Measurements from ENCODE around the gene CNGB1.
"Not testable (repeated sequence)": the region's sequence is repeated elsewhere in the genome, so short reads cannot be mapped to it uniquely, and the experiment has no call there.

The CNGB1 gene

DNA sequence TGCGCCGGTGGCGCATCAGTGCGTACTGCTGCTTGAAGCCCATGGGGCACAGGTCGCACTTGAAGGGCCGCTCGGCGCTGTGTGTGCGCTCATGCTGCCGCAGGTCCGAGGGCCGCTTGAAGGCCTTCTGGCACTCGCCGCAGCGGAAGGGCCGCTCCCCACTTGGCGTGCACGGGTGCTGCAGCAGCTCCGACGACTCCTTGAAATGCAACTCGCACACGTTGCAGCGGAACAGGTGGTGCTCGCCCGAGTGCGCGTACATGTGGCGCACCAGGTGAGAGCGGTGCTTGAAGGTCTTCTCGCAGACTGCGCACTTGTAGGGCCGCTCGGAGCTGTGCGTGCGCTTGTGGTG lies 26.2 kb upstream of the CNGB1 start:
- DNase-seq (ENCODE audit: low read depth in 2 of 2) = no peak

DNA sequence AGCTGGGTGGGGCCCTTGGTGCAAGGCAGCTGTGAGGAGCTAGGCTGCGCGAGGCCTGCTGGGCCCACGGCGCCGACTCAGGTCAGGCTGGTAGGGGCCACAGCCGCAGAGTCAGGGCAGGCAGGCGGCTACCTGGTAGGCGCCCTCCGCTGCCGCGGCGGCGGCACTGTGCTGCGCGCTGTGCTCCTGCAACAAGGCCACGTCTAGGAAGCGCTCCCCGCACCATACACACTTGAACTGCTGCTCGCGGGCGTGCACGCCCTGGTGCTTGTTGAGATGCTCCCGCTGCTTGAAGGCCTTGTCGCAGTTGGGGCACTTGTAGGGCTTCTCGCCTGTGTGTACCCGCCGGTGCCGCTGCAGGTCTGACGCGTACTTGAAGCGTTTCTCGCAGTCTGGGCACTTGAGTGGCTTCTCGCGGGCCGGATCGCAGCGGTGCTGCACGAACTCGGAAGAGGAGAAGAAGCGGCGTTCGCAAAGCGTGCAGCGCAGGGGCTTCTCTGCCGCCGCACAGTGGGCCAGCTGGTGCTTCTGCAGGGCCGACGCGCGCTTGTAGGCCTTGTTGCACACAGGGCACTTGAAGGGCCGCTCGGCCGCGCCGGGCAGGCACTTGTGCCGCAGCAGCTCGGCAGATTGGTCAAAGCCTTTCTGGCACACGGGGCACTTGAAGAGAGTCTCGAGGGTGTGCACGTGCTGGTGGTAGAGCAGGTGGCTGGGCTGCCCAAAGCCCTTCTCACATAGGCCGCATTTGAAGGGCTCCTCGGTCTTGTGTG lies 25.7 kb upstream of the CNGB1 start:
- no peak for DNase-seq (ENCODE audit: low read depth in 2 of 2)

DNA sequence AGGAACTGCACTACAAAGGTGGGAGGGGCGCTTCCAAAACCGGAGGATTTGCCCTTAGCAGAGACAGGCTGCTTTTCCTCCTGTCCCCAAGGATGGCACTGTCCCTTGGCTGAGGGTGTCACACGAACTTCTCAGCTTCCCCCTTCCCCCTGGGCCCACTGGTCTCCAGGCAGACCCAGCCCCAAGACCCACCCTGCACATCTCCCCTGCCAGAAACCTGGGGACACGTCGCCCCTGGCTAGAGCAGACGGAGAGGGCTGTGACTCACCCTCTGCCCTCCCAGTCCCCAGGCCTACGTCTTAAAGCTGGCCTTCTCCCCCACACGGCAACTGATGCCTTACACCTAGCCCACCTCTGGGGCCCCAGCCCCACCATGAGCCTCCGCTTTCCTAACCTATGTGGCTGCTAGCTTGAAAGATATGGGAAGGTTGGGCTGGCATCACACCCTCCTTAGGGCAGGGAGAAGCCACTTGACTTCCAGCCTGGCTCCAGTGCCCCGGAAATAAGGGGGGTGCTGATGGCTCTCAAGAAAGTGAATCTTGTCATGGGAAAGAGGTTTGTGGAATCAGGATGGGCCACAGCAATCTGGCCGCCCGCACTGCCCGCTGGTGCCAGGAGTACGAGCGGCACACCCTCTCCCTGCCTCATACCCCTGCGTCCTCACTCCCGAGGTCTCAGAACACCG lies 24.9 kb upstream of the CNGB1 start:
- no peak for DNase-seq (ENCODE audit: low read depth in 2 of 2)

DNA sequence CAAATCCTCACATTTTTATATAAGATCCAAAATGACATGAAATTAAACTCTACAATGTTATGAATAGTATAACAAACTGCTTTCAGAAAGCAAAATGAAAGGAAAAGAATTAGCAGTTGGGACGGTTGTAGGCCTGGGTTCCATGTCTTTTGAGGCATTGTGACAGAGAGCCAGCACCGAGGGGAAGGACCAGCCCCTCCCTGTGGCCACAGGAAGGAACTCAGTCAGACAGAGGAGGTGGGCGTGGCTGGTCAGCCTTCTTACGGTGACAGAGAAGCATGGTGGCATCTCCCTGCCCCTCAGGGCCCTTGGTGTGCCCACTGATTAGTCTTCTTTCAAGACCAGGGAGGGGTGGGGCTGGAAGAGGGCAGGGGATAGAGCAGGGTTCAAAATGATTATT lies 23.9 kb upstream of the CNGB1 start:
- no peak for DNase-seq (ENCODE audit: low read depth in 2 of 2)

DNA sequence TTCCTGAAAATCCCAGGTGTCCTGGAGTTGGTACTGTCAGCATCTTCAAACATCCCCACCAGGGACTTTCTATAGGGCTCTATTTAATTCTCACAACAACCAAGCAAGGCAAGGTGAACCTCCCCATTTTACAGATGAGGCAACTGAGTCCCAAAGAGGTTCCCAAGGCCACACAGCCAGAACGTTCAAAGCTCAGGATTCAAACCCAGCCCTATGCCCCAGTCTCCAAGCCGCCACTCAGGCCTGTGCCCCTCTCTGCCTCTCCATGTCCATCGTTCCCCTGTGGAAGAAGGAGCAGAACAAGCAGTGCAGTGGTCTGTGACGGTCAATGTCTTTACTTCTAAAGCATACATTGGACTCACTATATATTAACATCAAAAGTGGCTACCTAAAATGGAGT lies 23.4 kb upstream of the CNGB1 start:
- no peak for DNase-seq (ENCODE audit: low read depth in 2 of 2)

DNA sequence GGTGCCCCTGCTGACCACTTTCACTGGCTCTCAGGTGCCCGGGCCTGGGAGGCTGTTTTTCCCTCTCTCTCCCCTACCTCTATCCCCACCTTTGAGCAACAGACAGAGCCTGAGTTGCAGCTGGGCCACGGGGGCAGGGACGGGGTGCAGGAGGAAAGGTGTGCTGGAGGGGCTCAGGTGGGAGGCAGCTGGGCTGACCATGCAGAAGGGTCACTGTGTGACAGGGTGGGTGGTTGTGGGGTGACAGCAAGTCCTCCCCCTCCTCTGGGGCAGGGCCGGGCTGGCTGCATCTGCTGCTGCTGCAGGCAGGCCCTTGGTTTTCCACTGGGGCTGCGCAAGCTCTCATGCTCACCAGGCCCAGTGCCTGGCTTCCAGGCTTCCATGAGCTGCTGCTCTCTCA lies 23.0 kb upstream of the CNGB1 start:
- DNase-seq (ENCODE audit: low read depth in 2 of 2) = no peak

DNA sequence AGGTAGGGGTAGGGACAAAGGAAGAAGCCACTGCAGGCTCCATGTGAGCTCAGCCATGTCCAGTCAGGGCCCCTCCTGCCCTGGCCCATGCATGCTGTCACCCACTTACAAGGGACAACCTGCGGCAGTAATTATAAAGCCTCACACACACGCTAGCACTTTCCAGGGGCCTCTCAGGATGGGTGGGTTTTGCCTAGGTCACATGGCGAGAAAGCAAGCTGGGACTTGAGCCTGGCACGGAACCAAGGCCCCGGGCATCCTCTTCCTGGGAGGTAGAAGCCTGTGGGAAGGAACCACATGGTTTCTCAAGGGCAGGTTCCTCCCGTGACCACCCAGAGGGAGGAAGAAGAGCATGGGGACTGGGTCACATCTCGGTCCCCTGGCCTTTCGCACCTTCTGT lies 22.5 kb upstream of the CNGB1 start:
- no peak for DNase-seq (ENCODE audit: low read depth in 2 of 2)

DNA sequence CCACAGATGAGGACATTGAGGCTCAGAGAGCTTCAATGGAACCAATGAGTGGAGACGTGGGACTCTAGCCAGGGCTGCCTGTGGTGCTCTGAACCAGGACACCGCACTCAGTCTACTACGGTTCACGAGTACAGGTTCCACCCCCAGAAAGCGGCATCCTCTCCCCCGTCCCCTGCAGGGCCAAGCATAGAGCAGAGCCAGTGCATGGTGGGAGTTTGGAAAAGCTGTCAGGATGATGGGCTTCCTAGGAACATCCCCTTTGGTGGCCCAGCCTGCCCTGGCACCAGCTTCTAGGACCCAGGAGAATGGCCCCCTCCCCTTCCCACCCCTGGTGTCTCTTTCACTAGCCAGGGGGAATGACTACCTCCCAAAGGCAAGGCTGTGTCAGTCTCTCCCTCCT lies 21.2 kb upstream of the CNGB1 start:
- no peak for DNase-seq (ENCODE audit: low read depth in 2 of 2)

DNA sequence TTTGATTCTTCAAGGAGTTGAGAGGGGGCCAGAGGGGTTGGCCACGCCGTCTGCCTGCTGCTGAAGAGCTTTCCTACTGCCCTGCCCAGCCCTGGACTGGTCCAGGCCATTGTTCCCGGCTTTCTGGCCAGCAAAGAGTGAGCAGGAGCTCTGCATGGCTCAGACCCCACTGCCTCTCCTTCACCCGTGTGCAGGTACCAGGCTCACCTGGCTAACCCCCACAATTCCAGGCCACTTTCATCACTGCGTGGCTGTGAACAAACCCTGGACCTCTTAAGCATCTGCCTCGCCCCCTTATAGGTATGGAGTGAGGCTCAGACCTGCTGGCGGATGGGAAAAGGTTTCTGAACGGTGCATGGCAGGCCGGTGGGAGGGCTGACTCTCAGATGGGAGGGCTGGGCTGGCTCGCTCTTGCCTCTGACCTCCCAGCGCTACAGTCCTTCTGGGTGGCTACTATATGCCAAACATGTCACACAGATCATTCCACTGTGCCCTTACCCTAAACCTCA lies 20.7 kb upstream of the CNGB1 start:
- DNase-seq (ENCODE audit: low read depth in 2 of 2) = no peak

DNA sequence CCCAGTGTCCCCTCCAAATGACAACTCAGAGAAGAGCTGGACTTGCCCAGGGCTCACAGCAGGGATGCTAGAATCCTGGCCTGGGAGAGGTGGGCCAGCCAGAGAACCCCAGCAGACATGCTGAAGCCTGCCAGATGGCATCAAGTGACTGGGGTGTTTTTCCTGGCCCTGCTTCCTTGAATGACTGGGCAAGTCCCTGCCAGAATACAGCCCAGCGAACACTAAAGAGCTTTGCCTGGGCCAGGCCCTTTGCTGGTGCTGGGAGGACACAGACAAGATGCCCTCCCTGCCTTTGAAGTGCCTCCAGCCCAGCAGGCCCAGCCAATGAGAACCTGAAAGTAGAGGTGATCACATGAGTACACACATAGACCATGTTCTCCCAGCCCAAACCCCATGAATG lies 18.0 kb upstream of the CNGB1 start:
- no peak for DNase-seq (ENCODE audit: low read depth in 2 of 2)

DNA sequence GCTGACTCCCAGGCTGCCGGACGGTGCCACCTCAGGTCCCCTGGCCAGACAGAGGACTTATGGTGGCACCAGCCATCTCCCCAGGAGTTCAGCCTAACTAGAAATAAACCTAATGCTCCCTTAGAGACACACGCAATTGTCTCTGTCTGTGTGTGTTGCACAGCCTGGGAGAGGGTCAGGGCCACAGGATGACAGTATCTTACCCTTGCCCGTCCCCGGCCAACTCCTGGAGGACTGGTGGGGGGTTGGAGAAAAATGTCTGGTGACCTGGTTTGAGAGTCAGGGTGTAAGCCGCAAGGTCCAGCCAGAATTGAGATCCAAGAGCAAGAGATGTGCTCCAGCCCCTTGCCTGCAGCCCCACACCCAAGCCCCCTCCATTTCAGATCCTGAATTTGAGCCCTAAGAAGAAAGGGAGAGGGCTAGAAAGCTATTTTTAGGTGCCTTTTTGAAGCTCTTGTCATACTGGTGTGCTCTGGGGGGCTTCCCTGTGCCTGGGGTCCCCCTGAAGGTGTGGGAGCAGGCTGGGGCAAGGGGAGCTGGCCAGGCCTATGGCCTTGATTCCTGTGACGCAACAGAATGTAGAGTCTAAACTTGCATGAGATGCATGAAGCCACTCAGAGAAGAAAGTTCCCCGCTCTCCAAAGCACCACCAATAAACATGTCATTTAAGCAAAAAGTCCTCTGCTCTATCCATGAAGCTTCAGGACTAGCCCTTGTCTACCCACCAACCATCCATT lies 16.7 kb upstream of the CNGB1 start:
- no peak for DNase-seq (ENCODE audit: low read depth in 2 of 2)

DNA sequence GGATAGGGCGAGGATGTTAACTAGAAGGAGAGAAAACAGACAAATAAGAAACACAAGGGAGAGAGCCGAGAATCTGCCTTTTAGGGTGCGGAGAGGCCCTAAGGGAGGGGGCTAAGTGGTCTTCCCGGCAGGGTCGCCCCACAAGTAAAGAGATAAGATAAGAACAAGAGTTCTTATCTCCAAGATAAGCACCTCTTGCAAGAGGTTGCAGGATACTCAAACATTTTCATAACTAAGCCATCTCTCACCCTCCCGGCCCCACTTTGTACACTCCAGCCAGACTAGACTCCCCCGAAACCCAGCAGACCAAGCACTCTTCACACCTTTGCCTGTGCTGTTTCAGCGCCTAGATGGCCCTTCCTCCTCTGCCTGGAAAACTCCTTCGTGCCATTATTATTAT lies 15.3 kb upstream of the CNGB1 start:
- no peak for DNase-seq (ENCODE audit: low read depth in 2 of 2)

DNA sequence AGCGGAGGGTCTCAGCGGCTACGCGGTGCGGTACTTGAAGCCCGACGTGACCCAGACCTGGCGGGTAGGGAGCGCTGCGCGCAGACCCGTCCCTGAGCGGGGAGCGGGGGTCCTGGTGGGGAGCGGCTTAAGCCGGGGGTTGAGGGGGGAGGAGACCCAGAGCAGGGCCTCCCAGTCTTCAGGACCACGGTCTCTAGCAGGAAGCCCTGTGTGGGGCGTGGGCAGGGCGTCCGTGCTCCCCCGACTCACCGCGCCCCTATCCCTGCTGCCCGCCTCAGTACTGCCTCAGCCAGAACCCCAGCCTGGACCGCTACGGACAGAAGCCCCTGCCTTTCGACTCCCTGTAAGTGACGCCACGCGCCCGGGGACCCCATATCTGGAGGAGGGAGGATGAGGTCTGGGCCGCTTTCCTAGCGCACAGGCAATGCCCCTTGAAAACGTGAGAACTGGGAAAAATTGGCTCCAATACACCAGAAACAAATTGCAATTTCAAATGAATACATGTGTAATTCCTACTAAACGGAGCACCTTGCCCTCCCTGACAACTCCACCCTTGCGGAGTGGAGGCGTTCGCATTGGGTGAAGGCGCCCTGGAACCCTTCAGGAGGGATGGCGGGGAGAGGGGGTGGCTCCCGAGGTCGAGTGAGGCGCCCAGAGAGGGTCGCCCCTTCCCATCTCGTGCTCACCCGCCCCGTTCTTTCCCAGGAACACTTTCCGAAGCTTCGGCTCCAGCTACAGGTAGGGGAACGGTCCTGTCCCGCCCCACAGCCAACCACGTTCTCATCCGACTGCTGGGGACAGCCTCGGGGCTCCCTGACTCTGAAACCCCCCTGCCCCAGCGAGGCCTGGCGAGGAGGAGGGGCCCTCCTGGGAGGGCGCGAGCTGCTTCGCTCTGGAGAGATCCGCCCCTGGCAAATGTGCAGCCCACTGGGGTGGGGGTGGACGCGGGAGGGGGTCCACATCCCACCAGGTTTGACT lies 14.6 kb upstream of the CNGB1 start:
- no peak for DNase-seq (ENCODE audit: low read depth in 2 of 2)

DNA sequence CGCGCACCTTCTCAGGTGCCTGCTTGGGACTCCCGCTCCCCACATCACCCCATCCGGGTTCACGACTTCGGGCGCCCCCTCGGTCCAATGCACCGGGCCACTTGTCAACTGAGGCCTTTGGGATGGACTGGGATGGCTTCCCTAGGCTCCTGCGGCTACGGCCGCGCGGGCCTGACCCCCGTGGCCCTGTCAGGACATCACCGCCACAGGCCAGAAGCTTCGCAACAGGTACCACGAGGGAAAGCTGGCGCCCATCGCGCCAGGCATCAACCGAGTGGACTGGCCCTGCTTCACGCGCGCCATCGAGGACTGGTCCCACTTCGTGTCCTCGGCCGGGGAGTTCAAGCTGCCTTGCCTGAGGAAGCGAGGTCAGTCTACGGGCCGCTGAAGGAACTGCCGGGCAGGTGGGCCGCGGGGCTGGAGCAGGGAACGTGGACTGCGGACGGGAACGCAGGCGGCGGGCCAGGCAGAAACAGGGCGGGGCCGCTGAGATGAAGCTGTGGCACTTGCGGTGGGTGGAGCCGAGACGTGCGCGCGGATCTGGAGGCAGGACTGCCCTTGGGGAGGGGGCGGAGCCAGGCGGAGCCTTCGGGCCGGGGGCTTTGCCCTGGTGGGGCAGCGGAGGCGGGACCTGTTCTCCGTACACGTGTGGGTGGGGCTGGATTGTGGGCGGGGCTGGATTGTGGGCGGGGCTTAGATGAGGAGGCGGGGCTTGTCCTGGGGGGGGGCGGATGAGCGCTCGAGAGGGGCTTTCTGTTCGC lies 13.7 kb upstream of the CNGB1 start:
- DNase-seq (ENCODE audit: low read depth in 2 of 2) = peak; percentile 79 to 89

DNA sequence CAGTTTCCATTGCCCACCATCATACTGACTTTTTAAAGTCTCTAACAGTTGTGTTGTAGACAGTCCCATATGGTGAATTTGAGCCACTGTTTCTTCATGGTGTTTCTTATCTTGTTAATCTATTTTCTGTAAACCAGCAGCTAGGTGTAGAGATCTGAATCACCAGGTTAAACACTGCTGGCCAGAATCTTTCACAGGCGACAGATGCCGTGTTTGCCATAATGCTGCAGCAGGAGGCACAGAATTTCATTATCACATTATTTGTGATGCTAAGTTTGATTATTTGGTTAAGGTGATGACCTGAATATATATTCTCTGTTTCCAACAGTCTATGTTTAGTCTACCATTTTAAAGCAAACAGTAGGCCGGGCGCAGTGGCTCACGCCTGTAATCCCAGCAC lies 11.5 kb upstream of the CNGB1 start:
- DNase-seq (ENCODE audit: low read depth in 2 of 2) = no peak

DNA sequence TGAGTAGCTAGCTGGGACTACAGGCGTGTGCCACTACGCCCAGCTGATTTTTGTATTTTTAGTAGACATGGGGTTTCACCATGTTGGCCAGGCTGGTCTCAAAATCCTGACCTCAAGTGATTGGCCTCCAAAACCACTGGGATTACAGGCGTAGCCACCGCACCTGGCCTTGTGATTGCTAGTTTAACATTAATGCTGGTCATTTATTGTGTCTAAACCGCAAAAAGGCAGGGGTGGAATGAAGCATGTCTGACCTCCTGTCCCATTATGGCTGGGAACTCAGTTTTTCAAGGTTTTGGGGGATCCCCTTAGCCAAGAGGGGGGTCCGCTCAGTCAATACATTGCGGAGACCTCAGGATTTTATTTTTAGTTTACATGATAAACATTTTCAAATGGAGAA lies 10.7 kb upstream of the CNGB1 start:
- DNase-seq (ENCODE audit: low read depth in 2 of 2) = no peak

DNA sequence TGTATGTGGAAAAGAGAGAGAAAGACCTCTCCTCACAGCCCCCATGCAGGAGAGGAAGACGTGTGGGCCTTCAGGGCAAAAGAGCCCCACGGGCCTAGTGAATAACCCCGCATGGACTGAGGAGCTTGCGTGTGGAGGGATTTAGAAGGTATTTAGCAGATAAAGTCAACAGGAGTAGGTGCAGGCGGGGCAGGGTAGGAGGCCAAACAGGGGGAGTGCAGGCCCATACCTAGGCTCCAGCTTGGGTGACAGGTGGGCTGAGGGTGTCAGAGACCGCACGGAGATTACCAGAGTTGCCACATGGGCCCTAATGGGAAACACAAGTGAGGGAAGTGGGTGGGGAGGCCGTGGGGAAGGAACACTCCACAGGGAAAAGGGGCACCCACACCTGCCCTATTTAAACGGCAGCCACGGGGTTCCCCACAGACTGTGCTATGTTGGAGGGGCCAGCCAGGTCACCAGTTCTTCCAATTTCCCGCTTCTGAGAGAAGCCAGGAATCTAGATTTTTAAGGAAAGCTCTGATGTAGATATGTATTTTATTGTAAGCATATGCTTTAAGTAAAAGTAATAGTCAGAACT lies 8.2 kb upstream of the CNGB1 start:
- DNase-seq (ENCODE audit: low read depth in 2 of 2) = no peak

DNA sequence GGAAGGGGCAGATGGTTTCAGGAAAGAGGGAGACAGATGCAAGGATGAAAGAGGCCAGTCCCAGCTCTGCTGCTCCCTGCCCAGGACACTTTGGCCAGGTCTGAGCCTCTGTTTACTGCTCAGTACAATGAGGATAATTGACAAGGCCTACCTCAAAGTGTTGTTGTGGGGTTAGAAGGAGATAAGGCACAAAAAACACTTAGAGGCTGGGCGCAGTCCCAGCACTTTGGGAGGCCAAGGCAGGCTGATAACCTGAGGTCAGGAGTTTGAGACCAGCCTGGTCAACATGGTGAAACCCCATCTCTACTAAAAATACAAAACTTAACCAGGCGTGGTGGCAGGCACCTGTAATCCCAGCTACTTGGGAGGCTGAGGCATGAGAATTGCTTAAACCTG lies 7.1 kb upstream of the CNGB1 start:
- not testable (repeated sequence) for DNase-seq (ENCODE audit: low read depth in 2 of 2)

DNA sequence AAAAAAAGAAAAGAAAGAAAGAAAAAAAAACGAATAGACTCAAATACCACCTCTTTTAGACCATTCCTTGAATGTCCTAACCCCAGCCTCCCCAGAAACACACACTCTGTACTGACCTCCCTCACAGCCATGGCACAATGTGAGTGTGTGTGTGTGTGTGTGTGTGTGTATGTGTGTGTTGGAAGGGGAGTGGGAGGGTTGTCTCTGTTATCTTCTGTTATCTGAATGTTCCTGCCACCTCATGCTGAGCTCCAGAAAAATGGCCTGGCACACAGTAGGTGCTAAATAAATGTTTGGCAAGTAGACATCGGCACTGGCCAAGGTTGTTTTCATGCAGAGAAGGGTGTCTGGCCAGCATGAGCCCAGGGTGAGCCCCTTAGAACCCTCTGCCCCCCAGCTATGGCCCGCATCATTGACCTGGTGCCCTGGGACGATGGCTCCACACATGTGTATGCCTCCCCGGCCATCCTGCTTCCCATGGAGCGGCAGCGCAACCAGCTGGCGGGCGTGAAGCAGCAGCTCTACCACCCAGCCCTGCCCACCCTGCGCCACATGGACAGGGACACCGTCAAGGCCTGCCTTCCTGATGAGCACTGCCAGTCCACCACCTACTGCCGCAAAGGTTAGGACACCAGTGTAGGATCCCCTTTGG lies 6.6 kb upstream of the CNGB1 start:
- DNase-seq (ENCODE audit: low read depth in 2 of 2) = no peak

DNA sequence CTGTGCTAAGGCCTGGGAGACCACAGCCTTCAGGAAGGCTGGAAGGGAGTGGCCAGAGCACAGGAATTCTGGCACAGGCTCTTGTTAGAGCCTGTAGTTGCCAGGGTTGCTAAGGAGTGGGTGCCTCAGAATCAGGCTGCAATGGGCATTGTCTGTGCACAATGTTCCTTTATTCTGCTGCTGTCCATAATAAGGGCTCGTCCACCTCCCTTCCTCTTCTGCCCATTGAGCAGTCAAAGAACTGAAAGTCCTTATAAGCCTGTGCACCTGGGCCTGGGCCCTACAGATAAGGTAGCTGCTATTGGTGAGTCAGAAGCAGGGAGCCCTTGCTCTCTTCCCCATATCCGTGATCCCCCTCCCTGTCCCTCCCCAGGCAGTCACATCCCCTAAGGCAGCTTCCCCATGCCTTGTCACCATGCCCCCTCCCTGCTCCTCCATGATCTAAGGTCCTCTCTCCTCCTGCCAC lies 5.4 kb upstream of the CNGB1 start:
- no peak for DNase-seq (ENCODE audit: low read depth in 2 of 2)

All from stimulated activated CD4-positive, alpha-beta T cell treated with anti-CD3 and anti-CD28 coated beads, Interleukin-12 subunit alpha, Interleukin-12 subunit beta, amount 100 ng/mL, for 24 hours (primary cell).